Kidney epithelial cell (primary cell): ENCODE measurements around the gene CSGALNACT2. TPM values are rescaled to one million over a fixed set of nuclear protein-coding genes. Genes with fewer than 3 reads are reported as not detected.

Source experiments
- DNase-seq: peaks from one replicate; pipeline ENCODE4 v3.0.0-alpha.2; 2010; ENCODE audit warnings: low read depth
- H3K27me3 ChIP-seq: 2 replicates; pipeline ENCODE4 v1.6.0; 2011; ENCODE audit warnings: low read length; ENCODE audit not compliant: control insufficient read depth, insufficient read depth
- H3K36me3 ChIP-seq: 2 replicates; pipeline ENCODE4 v1.5.1; 2011; ENCODE audit warnings: low read length; ENCODE audit not compliant: control insufficient read depth, insufficient read depth
- H3K4me3 ChIP-seq: 2 replicates; pipeline ENCODE4 v1.5.1; 2011; ENCODE audit warnings: low read depth, mild to moderate bottlenecking, control low read depth, low read length
- total RNA-seq: library from RNA; depleted of rRNA; stranded (reverse); fragments of >200 nt; gene quantifications from 2 replicates; pipeline ENCODE4 v1.2.3, GENCODE V29; 2015
- TF ChIP-seq, protein P1 (sequence below): IDR thresholded peaks from 2 replicates; pipeline ENCODE4 v1.5.1; 2011; ENCODE audit warnings: mild to moderate bottlenecking, moderate library complexity, low read length, control low read depth, inconsistent platforms; ENCODE audit not compliant: insufficient read depth, poor library complexity, severe bottlenecking

The CSGALNACT2 gene
- total RNA-seq, 1 donor from 2014 or later = 17.3 TPM

DNA sequence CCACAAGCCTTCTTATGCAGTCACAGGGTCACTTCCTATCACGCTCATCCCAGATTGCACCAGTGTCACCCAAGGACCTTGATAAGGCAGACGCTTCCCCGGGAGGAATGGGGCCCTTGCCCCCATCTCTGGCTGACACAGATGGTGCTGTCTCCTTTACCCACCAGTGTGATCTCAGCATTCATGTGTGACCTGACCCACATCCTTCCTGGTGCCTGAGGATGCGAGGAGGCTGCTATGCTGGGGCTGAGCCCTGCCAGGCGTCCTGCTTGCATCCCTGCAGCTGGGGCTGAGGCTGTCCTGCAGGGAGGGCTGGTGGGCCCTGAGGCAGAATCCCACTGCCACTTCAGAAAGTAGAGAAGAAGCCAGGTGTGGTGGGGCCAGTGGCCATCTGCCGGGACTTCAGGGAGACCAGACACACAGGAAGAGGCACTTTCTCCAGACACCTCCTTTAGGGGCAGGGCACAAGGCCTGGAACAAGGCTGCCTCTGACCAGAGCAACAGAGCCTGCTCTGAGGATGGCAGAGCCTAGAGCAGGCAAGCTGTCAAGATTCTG is 93.4 kb downstream of the CSGALNACT2 start:
- no peak for DNase-seq
- no peaks in the 10 kb centered on the region for H3K36me3 ChIP-seq
- H3K4me3 ChIP-seq = no peak overlapping the region
- TF ChIP-seq, protein P1, sequence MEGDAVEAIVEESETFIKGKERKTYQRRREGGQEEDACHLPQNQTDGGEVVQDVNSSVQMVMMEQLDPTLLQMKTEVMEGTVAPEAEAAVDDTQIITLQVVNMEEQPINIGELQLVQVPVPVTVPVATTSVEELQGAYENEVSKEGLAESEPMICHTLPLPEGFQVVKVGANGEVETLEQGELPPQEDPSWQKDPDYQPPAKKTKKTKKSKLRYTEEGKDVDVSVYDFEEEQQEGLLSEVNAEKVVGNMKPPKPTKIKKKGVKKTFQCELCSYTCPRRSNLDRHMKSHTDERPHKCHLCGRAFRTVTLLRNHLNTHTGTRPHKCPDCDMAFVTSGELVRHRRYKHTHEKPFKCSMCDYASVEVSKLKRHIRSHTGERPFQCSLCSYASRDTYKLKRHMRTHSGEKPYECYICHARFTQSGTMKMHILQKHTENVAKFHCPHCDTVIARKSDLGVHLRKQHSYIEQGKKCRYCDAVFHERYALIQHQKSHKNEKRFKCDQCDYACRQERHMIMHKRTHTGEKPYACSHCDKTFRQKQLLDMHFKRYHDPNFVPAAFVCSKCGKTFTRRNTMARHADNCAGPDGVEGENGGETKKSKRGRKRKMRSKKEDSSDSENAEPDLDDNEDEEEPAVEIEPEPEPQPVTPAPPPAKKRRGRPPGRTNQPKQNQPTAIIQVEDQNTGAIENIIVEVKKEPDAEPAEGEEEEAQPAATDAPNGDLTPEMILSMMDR = no peak
- H3K27me3 ChIP-seq = peaks cover 57% of the 10 kb centered on the region

DNA sequence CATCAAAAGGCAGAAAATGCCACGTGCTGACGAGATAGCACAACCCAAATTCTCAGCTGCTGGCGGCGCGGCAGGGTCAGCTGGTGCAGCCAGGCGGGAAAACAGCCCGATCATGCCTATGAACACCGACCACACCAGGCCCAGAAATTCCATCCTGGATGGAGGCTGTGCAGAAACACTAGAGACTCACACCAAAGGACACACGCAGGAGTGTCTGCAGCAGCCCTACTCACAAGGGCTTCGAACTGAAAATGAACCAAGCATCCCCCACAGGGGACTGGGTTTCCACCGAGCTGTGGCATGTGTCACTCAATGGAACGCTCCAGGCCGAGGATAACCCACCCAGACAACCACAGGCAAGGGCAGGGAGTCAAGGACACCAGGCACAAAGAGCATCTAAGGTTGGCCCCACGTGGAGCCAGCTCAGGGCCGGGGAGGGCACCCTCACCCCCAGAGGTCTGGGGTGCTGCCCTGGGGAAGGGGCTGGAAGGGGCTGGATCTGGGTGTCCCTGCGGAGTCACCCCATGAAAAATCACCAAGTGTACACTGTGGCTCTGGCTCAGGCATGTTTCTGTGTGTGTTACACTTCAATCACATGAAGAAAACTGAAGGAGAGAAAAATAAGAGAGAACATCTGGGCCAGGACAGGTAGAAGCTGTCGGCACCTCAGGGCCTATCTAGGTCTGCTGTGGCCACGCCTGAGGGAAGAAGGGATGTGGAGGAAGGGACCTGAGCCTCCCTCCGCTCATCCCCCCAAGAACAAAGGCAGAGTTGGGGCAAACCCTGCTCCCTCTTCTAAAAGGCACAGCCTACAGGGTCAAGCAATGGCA is 95.6 kb downstream of the CSGALNACT2 start:
- no peak overlapping the region for H3K4me3 ChIP-seq
- TF ChIP-seq, protein P1 = no peak
- no peaks in the 10 kb centered on the region for H3K36me3 ChIP-seq
- DNase-seq = no peak
- H3K27me3 ChIP-seq = peaks cover 38% of the 10 kb centered on the region

DNA sequence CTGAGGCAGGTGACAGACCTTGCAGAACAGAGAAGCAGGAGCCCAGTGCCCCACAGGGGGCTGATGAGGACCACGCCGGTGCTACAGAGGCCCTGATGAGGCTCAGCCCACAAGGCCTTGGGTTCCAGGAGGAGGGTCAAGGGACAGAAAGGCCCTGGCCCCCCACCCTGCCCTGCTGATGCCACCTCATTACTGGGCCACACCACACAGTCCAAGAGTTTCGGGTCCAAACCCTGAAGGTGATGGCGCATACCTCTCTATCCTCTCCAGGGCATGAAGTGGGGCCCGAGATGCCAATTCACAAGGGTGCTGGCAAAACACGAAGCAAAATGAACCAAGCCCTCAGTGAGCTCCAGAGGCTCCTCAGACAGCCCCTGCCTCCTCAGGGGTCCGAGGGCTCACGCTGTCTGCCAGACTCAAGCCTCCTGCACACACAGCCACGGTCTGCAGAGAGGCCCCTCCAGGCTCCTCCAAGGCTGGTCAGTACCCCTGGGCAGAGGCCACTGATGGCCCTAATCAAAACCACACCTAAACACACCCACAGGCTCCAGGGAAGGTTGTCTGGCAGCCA is 96.3 kb downstream of the CSGALNACT2 start:
- DNase-seq = no peak
- H3K27me3 ChIP-seq = peaks cover 30% of the 10 kb centered on the region
- H3K4me3 ChIP-seq = no peak overlapping the region
- TF ChIP-seq, protein P1 = no peak
- no peaks in the 10 kb centered on the region for H3K36me3 ChIP-seq

Other genes with a start within 250 kb of the CSGALNACT2 start
- 0.27 and 3.7 TPM in 2 replicates for gene RET, start 61.4 kb upstream of the CSGALNACT2 start, total RNA-seq
- 2.1 and 3.6 TPM in 2 replicates for gene RASGEF1A, start 128.6 kb downstream of the CSGALNACT2 start, total RNA-seq
- gene FXYD4, start 233.2 kb downstream of the CSGALNACT2 start, total RNA-seq = not detected in 2 replicates